HG03039 (cell line): ENCODE results near the gene CLDN4.

Experiments used
- ATAC-seq: cut with Tn5 transposase; IDR thresholded peaks from one replicate; pipeline ENCODE4 v1.9.1; 2021; ENCODE audit warnings: mild to moderate bottlenecking, moderate library complexity; ENCODE audit not compliant: unreplicated experiment

Gene CLDN4

DNA sequence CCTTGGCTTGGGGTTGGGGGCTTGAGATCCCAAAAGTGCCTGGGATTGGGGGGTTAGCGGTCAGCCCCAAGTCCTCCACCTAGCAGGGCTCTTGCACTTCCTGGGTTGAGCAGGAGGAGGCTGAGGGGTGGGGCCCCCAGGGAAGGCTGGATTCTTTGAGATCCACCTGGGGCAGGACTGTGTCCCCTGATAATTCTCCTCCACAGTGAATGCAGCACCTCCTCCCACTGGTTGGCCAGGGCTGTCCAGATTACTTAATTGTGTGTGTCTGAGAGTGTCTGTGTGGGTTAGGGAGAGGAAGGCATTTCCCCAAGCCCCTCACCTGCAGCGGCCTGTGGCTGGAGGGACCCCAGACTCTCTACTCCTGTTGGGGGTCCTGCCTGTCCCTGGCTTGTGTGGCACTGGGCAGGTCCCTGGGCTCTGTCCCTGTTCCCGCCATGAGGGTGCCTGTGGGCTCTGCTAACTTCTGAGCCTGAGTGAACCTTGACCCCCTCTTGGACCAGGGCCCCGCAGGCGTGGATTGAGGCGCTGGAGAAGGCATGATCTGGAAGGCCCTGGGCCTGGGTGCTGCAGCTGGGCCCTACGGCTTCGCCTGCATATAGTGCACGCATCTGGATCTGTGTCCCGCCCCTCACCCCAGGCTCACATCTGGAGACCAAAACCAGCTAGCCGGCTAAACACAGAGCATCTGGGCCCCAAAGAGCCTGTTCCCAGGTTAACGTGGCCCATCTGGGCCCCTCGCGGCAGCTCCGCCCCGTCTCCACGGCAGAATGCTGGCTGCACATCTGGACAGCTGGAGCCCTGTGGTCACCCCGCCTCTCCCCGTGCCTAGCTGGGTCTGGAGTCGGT, 40.6 kb downstream of the CLDN4 start:
- no peak for ATAC-seq

GRCh38 chr7:73872056-73872908, 41.5 kb downstream of the CLDN4 start:
- ATAC-seq, result no peak

- ATAC-seq, result no peak
Measured at GRCh38 chr7:73876361-73876760, 45.6 kb downstream of the CLDN4 start.

- ATAC-seq, result no peak
Measured at GRCh38 chr7:73876973-73877372, 46.2 kb downstream of the CLDN4 start.

GRCh38 chr7:73879977-73880681, 49.3 kb downstream of the CLDN4 start:
- ATAC-seq, result no peak

DNA sequence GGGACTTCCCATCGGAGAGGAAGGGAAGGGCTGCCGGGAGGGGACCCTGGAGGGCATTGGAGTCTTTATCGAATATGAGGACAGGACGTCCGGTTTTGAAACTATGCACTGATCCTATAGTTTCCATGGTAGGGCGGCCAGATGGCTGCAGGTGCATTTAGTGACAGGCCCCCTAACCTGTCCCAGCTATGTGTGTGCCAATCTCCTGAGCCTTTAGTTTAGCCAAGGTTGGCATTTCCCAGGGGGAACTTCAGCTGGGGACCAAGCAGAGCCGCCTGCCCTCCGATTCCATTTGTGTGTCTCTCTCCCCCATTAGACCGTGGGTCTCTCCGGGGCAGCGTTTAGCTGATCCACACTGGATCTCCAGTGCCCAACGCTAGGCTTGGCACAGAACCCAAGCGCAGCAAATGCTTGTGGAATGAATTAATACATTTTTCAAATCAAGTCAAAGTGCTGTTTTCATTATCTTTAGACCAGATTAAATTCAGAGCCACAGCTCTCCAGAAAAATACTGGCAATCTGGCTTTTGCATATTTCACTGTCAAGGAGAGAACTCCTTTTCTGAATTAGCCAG, 50.0 kb downstream of the CLDN4 start:
- no peak for ATAC-seq

- ATAC-seq, result no peak
Measured at GRCh38 chr7:73881352-73882046, 50.7 kb downstream of the CLDN4 start.

- ATAC-seq, result no peak
Measured at GRCh38 chr7:73882047-73882402, 51.2 kb downstream of the CLDN4 start.
